ENCODE data around the gene RACK1.

Gene RACK1

GRCh38 chr5:181193656-181194055, 50.0 kb downstream of the RACK1 start:
- DNase-seq: no peak

- DNase-seq: no peak
These were observed 51.2 kb downstream of the RACK1 start for GRCh38 chr5:181192337-181193046.

GRCh38 chr5:181191526-181192336, 52.0 kb downstream of the RACK1 start:
- DNase-seq: no peak

GRCh38 chr5:181190711-181191525, 52.8 kb downstream of the RACK1 start:
- no peak for DNase-seq

- no peak for DNase-seq
These were observed 53.6 kb downstream of the RACK1 start for GRCh38 chr5:181189962-181190710.

- DNase-seq: no peak
These were observed 54.2 kb downstream of the RACK1 start for GRCh38 chr5:181189363-181189961.

- no peak for DNase-seq
These were observed 54.9 kb downstream of the RACK1 start for GRCh38 chr5:181188700-181189362.

GRCh38 chr5:181187500-181188213, 56.0 kb downstream of the RACK1 start:
- no peak for DNase-seq

- DNase-seq: no peak
These were observed 56.7 kb downstream of the RACK1 start for GRCh38 chr5:181186986-181187499.
